Nephron progenitor cell (in vitro differentiated cells): Measurements from ENCODE around the gene RIMS1.

Experiments
- DNase-seq: peaks from one replicate; pipeline ENCODE4 v3.0.0; 2021
- H3K27ac Mint-ChIP-seq: 2 replicates; pipeline ENCODE4 v1.8.0; 2021; ENCODE audit warnings: mild to moderate bottlenecking, moderate library complexity, mixed read lengths
- H3K27me3 Mint-ChIP-seq: 2 replicates; pipeline ENCODE4 v1.8.0; 2021; ENCODE audit warnings: mild to moderate bottlenecking, low read depth, mixed read lengths; ENCODE audit not compliant: poor library complexity
- H3K36me3 Mint-ChIP-seq: 2 replicates; pipeline ENCODE4 v1.8.0; 2021; ENCODE audit warnings: low read depth, mixed read lengths
- H3K4me1 Mint-ChIP-seq: 2 replicates; pipeline ENCODE4 v1.8.0; 2021; ENCODE audit warnings: mixed read lengths
- H3K4me3 Mint-ChIP-seq: 2 replicates; pipeline ENCODE4 v1.8.0; 2021; ENCODE audit warnings: mild to moderate bottlenecking, moderate library complexity, mixed read lengths
- H3K9me3 Mint-ChIP-seq: 2 replicates; pipeline ENCODE4 v1.8.0; 2021; ENCODE audit warnings: mild to moderate bottlenecking, moderate library complexity, mixed read lengths
- TF ChIP-seq, protein P1 (sequence below): fragments of 200-600 bp; sonication (generic); IDR thresholded peaks from 2 replicates; pipeline ENCODE4 v1.5.0; 2021; ENCODE audit warnings: antibody characterized with exemption

RIMS1 gene

DNA sequence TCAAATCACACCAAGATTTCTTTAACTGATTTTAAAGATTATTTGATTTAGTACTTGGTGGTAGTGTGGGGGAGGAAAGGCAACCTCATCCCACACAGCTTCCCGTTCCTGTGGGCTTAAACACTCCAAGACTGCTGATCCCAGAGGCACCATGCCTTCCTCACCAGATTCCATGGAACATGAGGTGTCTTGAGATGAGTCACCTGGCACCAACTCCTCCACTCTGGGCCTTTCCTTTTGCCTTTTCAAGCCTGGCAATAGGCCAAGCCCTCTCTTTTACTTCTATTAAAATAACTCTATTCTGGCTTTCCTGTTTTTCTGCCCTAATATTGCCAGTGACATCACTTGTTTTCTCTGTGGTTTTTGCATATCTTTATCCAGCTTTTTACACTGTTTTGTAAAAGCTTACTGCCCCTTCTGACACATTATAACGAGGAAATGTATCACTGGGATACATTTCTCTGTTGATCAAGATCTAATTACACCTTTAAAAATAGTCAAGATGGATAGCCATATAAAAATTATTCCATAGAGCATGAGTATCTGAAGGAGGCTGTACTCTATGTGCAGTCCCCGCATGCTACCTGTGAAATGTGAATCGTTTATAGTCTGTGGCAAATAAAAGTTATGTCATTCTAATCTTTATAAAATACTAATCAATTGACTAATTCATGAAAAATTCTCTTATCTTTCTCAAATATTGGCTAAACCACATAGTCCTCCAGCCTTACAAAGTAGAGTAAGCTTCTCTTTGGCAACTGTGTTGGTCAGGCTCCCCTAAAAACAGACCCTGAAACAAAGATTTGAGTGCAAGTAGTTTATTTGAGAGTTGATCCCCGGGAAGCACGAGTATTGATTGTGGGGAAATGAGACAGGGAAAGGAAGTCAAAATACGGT lies 477.7 kb downstream of the RIMS1 start:
- peaks cover 2% of the 10 kb centered on the region for H3K27me3 Mint-ChIP-seq
- H3K27ac Mint-ChIP-seq = no peak overlapping the region
- H3K4me3 Mint-ChIP-seq = no peak overlapping the region

DNA sequence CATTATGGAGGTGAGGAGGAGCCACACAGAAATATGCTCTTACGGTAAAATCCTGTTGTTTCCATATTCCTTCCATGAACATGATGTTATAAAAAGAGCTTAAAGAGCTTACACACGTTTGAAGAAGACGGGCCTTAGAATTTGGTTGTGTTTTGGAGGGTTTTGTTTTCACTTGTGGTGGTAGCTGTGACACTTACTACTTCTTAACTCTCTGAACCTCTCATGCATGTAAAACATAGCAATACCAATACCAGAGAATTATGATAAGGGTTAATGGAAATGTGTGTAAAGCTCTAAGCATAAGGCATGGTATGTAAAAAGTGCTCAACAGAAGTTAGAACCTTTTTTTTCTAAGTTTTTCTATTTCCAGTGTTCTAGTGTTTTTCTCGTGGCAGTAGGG lies 479.4 kb downstream of the RIMS1 start:
- H3K9me3 Mint-ChIP-seq = no peaks in the 10 kb centered on the region
- no peaks in the 10 kb centered on the region for H3K36me3 Mint-ChIP-seq
- no peak for DNase-seq
- no peak overlapping the region for H3K4me3 Mint-ChIP-seq
- no peak overlapping the region for H3K27ac Mint-ChIP-seq
- H3K27me3 Mint-ChIP-seq = peaks cover 2% of the 10 kb centered on the region
- TF ChIP-seq, protein P1, sequence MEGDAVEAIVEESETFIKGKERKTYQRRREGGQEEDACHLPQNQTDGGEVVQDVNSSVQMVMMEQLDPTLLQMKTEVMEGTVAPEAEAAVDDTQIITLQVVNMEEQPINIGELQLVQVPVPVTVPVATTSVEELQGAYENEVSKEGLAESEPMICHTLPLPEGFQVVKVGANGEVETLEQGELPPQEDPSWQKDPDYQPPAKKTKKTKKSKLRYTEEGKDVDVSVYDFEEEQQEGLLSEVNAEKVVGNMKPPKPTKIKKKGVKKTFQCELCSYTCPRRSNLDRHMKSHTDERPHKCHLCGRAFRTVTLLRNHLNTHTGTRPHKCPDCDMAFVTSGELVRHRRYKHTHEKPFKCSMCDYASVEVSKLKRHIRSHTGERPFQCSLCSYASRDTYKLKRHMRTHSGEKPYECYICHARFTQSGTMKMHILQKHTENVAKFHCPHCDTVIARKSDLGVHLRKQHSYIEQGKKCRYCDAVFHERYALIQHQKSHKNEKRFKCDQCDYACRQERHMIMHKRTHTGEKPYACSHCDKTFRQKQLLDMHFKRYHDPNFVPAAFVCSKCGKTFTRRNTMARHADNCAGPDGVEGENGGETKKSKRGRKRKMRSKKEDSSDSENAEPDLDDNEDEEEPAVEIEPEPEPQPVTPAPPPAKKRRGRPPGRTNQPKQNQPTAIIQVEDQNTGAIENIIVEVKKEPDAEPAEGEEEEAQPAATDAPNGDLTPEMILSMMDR = no peak
- H3K4me1 Mint-ChIP-seq = peaks cover 15% of the 10 kb centered on the region

More for the DNA sequence above, 477.7 kb downstream of the RIMS1 start:
- Mint-ChIP-seq H3K36me3 (no peaks in the 10 kb centered on the region), H3K9me3 (no peaks in the 10 kb centered on the region), H3K4me1 (peaks cover 15% of the 10 kb centered on the region)
- no peak for DNase-seq
- TF ChIP-seq, protein P1 = no peak

DNA sequence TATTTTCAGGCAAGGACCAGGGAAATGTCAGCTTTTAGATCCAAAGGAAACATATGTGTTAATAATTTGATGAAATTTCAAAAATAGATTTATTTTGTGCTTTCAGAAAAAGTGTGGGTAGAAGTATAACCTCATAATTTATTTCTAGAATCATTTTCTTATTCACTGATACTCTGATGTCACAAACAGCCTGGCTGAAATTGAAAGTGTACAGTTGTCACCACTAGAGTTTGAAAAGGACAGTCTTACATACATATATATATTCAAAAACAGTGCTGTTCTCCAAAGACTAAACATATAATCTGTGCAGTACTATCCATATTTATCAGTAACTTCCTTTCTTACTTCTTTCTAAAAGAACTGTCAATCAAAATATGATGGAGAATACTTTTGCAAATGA lies 481.1 kb downstream of the RIMS1 start:
- no peak overlapping the region for H3K4me3 Mint-ChIP-seq
- TF ChIP-seq, protein P1 = no peak
- no peak for DNase-seq
- H3K9me3 Mint-ChIP-seq = no peaks in the 10 kb centered on the region
- peaks cover 15% of the 10 kb centered on the region for H3K4me1 Mint-ChIP-seq
- no peak overlapping the region for H3K27ac Mint-ChIP-seq
- peaks cover 2% of the 10 kb centered on the region for H3K27me3 Mint-ChIP-seq
- no peaks in the 10 kb centered on the region for H3K36me3 Mint-ChIP-seq

DNA sequence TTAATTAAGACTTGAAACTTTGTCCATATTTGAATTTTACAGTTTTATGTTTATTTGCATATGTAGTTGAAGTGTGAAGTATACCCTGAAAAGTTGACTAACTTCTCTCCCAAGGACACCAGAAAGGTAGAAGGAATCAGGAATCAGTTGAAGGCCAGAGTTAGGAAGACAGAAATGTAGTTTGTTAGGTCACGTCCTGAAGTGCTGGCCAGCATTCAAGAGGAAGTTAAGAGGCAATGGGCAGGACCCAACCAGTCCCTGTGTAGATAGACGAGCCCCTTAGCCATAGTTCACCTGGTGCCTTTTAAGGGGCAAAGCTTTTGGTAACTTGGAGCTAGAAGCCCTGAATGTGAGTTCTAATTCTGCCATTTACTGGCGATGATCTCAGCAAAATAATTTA lies 485.1 kb downstream of the RIMS1 start:
- TF ChIP-seq, protein P1 = no peak
- H3K27me3 Mint-ChIP-seq = no peaks in the 10 kb centered on the region
- no peaks in the 10 kb centered on the region for H3K36me3 Mint-ChIP-seq
- peaks cover 24% of the 10 kb centered on the region for H3K4me1 Mint-ChIP-seq
- DNase-seq = no peak
- no peaks in the 10 kb centered on the region for H3K9me3 Mint-ChIP-seq
- no peak overlapping the region for H3K27ac Mint-ChIP-seq
- H3K4me3 Mint-ChIP-seq = no peak overlapping the region

GRCh38 chr6:72374172-72374571 lies 487.8 kb downstream of the RIMS1 start:
- H3K36me3 Mint-ChIP-seq = no peaks in the 10 kb centered on the region
- H3K27me3 Mint-ChIP-seq = peaks cover 3% of the 10 kb centered on the region

More at GRCh38 chr6:72374172-72374571, 487.8 kb downstream of the RIMS1 start:
- TF ChIP-seq, protein P1 = no peak
- H3K27ac Mint-ChIP-seq = no peak overlapping the region
- H3K9me3 Mint-ChIP-seq = no peaks in the 10 kb centered on the region
- DNase-seq = no peak
- peaks cover 30% of the 10 kb centered on the region for H3K4me1 Mint-ChIP-seq
- no peak overlapping the region for H3K4me3 Mint-ChIP-seq
